Measurements from ENCODE around the gene GPRC5B.

GPRC5B gene

DNA sequence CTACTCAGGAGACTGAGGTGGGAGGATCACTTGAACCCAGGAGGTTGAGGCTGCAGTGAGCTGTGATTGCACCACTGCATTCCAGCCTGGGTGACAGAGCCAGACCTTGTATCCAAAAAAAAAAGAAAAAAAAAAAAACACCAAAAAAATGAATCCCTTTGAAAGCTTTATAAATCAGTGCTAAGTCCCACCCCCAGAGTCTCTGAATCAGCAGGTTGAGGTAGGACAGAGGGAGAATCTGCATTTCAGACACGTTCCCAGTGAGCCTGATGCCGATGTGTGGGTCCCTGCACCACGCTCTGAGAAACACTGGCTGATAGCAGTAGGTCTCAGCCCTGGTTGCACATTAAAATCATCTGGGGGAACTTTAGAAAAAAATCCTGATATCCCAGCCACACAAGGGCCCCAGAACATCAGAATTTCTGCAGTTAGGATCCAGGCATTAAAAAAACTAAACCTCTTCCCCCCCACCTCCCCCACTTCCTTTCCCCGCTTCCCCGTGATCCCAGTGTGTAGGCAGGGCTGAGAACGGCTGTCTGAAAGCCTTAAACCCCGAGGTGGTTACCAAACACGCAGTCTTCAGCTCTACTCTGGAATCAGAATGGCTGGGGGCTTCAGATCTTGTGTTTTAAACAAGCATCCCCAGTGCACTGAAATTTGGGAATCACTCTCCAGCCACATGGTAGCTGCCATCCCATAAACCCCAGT lies 27.3 kb upstream of the GPRC5B start:
- Histone ChIP-seq H3K36me3 (ENCODE audit: control insufficient read depth in 1 of 2, insufficient read depth in 2 of 2, low read length in 2 of 2) (no peaks in the 10 kb centered on the region), H3K4me3 (ENCODE audit: low read depth in 1 of 2, low read length in 2 of 2) (no peak overlapping the region), H3K27ac (ENCODE audit: low read length) (no peak overlapping the region), H3K4me1 (ENCODE audit: control insufficient read depth in 1 of 2, insufficient read depth in 2 of 2, low read length in 2 of 2) (no peaks in the 10 kb centered on the region), H3K27me3 (ENCODE audit: low read depth, low read length) (no peaks in the 10 kb centered on the region), H3K9me3 (ENCODE audit: control insufficient read depth in 1 of 2, low read length in 2 of 2) (no peaks in the 10 kb centered on the region)

- Histone ChIP-seq H3K4me1 (ENCODE audit: control insufficient read depth in 1 of 2, insufficient read depth in 2 of 2, low read length in 2 of 2) (no peaks in the 10 kb centered on the region), H3K27me3 (ENCODE audit: low read depth, low read length) (no peaks in the 10 kb centered on the region), H3K9me3 (ENCODE audit: control insufficient read depth in 1 of 2, low read length in 2 of 2) (no peaks in the 10 kb centered on the region), H3K36me3 (ENCODE audit: control insufficient read depth in 1 of 2, insufficient read depth in 2 of 2, low read length in 2 of 2) (no peaks in the 10 kb centered on the region), H3K4me3 (ENCODE audit: low read depth in 1 of 2, low read length in 2 of 2) (no peak overlapping the region), H3K27ac (ENCODE audit: low read length) (no peak overlapping the region)
These were observed 26.6 kb upstream of the GPRC5B start for GRCh38 chr16:19911204-19911603.

DNA sequence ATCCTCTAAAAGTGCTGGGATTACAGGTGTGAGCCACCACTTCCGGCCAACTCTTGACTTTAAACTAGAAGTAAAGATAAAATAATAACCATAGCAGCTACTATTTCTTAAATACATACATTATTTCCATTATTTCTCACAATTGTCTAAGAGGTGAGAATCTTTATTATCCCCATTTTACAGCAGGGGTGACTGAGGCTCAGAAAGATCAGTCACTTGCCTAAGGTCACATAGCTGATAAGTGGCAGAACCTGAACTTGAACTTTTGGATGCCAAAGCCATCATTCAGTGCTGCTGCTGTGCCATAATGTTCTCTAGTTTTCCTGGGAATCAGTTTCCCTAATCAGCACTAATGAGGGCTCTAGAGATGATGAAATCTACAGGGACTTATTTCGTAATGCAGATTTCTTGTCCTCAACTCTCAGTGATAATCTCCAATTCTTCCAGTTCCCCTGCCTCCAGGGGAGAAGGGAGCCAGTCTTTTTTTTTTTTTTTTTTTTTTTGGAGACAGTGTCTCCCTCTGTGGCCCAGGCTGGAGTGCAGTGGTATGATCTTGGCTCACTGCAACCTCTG lies 25.2 kb upstream of the GPRC5B start:
- H3K4me3 ChIP-seq (ENCODE audit: low read depth in 1 of 2, low read length in 2 of 2) = no peak overlapping the region
- H3K4me1 ChIP-seq (ENCODE audit: control insufficient read depth in 1 of 2, insufficient read depth in 2 of 2, low read length in 2 of 2) = no peaks in the 10 kb centered on the region
- H3K27me3 ChIP-seq (ENCODE audit: low read depth, low read length) = no peaks in the 10 kb centered on the region
- H3K36me3 ChIP-seq (ENCODE audit: control insufficient read depth in 1 of 2, insufficient read depth in 2 of 2, low read length in 2 of 2) = no peaks in the 10 kb centered on the region
- no peaks in the 10 kb centered on the region for H3K9me3 ChIP-seq (ENCODE audit: control insufficient read depth in 1 of 2, low read length in 2 of 2)
- H3K27ac ChIP-seq (ENCODE audit: low read length) = no peak overlapping the region

DNA sequence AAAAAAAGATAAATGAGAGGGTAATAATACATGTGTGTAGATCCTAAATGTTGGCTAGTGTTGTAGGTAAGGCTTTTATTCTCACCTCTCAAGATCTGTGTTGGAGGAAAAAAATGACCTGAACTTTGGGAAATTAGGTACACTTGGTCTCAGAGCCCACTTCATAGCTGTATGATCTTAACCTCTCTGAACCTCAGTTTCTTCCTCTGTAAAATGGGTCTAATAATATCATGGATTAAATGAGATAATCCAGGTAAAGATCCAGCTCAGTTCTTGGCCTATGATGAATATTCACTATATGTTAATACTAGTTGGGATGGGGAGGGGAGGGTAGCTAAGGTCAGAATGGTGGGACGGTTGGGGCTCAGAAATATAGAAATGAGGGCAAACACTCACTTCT lies 24.3 kb upstream of the GPRC5B start:
- Histone ChIP-seq H3K27ac (ENCODE audit: low read length) (no peak overlapping the region), H3K4me3 (ENCODE audit: low read depth in 1 of 2, low read length in 2 of 2) (no peak overlapping the region), H3K36me3 (ENCODE audit: control insufficient read depth in 1 of 2, insufficient read depth in 2 of 2, low read length in 2 of 2) (no peaks in the 10 kb centered on the region), H3K27me3 (ENCODE audit: low read depth, low read length) (no peaks in the 10 kb centered on the region), H3K4me1 (ENCODE audit: control insufficient read depth in 1 of 2, insufficient read depth in 2 of 2, low read length in 2 of 2) (no peaks in the 10 kb centered on the region), H3K9me3 (ENCODE audit: control insufficient read depth in 1 of 2, low read length in 2 of 2) (no peaks in the 10 kb centered on the region)

DNA sequence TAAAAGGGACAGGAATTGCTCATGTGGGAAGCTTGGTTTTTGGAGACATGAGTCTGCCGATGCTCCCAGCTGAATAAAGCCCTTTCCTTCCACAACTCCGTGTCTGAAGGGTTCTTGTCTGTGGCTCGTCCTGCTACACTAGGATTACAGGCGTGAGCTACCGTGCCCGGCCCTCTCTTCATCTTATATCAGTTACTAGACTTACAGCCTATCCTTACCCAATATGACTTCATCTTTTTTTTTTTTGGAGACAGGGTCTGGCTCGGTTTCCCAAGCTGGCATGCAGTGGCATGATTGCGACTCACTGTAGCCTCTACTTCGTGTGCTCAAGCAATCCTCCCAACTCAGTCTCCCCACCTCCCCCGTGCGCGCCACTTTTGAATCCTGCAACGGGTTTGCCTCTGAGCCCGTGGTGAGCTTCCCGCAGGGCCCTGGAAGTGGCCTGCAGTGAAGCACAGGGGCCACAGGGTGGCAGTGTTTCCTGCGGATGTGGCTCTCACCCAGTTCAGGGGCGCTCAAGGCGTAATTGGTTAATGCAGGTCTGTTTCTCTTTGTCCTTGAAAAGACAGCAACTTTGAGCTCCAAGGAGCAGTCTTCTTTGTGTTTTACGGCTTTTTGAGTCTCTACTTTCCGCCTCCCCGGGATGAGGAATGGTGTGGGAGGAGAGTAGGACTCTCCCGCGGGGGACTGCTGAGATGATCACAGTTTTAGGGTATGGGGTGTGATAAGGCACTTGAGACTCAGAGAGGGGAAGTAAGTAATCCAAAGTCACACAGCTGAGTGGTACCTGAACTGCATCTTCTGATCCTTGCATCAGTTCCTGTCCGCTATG lies 22.7 kb upstream of the GPRC5B start:
- Histone ChIP-seq H3K9me3 (ENCODE audit: control insufficient read depth in 1 of 2, low read length in 2 of 2) (no peaks in the 10 kb centered on the region), H3K36me3 (ENCODE audit: control insufficient read depth in 1 of 2, insufficient read depth in 2 of 2, low read length in 2 of 2) (no peaks in the 10 kb centered on the region), H3K27me3 (ENCODE audit: low read depth, low read length) (no peaks in the 10 kb centered on the region), H3K27ac (ENCODE audit: low read length) (no peak overlapping the region), H3K4me3 (ENCODE audit: low read depth in 1 of 2, low read length in 2 of 2) (peak overlapping the region in 1 of 2 donors; percentile 30), H3K4me1 (ENCODE audit: control insufficient read depth in 1 of 2, insufficient read depth in 2 of 2, low read length in 2 of 2) (no peaks in the 10 kb centered on the region)

DNA sequence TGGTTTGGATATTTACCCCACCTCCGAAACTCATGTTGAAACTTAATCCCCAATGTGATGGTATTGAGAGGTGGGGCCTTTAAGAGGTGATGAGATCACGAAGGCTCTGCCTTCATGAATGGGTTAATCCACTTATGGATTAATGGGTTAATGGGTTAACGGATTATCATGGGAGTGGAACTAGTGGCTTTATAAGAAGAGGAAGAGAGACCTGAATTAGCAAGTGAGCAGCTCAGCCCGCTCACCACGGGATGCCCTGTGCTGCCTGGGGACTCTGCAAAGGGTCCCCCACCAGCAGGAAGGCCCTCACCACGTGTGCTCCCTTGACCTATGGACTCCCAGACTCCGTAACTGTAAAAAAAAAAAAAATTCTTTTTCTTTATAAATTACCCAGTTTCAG lies 16.5 kb upstream of the GPRC5B start:
- H3K4me3 ChIP-seq (ENCODE audit: low read depth in 1 of 2, low read length in 2 of 2) = no peak overlapping the region
- no peaks in the 10 kb centered on the region for H3K4me1 ChIP-seq (ENCODE audit: control insufficient read depth in 1 of 2, insufficient read depth in 2 of 2, low read length in 2 of 2)
- H3K9me3 ChIP-seq (ENCODE audit: control insufficient read depth in 1 of 2, low read length in 2 of 2) = no peaks in the 10 kb centered on the region
- no peaks in the 10 kb centered on the region for H3K36me3 ChIP-seq (ENCODE audit: control insufficient read depth in 1 of 2, insufficient read depth in 2 of 2, low read length in 2 of 2)
- no peak overlapping the region for H3K27ac ChIP-seq (ENCODE audit: low read length)
- H3K27me3 ChIP-seq (ENCODE audit: low read depth, low read length) = no peaks in the 10 kb centered on the region

DNA sequence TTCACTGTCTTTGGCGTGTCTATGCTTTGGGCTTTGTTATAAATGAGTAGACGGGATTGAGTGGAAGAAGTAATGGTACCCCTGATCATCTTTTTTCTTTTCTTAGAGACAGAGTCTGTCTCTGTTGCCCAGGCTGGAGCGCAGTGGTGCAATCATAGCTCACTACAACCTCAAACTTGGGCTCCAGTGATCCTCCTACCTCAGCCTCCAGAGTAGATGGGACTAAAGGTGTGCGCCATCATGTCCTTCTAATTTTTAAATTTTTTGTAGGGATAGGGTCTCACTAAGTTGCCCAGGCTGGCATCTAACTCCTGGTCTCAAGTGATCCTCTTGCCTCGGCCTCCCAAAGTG lies 14.9 kb upstream of the GPRC5B start:
- no peaks in the 10 kb centered on the region for H3K36me3 ChIP-seq (ENCODE audit: control insufficient read depth in 1 of 2, insufficient read depth in 2 of 2, low read length in 2 of 2)
- no peaks in the 10 kb centered on the region for H3K4me1 ChIP-seq (ENCODE audit: control insufficient read depth in 1 of 2, insufficient read depth in 2 of 2, low read length in 2 of 2)
- H3K27me3 ChIP-seq (ENCODE audit: low read depth, low read length) = no peaks in the 10 kb centered on the region
- H3K9me3 ChIP-seq (ENCODE audit: control insufficient read depth in 1 of 2, low read length in 2 of 2) = no peaks in the 10 kb centered on the region
- H3K27ac ChIP-seq (ENCODE audit: low read length) = no peak overlapping the region
- H3K4me3 ChIP-seq (ENCODE audit: low read depth in 1 of 2, low read length in 2 of 2) = no peak overlapping the region

DNA sequence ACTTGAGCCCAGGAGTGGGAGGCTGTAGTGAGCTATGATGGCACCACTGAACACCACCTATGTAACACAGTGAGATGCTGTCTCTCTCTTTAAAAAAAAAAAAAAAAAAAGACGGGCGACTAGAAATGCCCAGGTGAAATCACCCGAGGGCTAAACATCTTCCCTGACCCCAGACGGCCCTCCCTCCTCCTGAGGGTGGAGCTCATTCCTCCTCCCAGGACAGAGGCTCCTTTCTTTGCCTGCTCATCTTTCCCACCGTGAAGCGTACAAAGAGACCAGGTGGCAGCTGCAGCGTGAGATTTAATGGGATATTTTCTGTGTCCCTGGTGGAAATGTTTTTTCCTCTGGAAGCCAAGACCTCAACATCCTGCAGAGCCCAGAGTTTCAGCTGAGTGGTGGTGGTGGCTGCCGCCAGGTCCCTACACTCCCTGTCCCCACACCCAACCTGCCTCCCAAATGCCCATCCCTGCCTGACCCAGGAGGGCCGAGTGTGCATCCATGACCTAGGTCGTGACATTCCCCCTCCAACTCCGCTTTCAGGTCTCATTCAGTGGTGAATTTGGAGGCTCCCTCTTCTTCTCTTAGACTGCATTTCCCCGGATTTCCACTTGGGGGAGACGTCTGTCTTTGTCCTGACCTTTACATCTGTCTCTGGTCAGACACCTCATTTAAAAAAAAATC lies 14.4 kb upstream of the GPRC5B start:
- Histone ChIP-seq H3K4me3 (ENCODE audit: low read depth in 1 of 2, low read length in 2 of 2) (no peak overlapping the region), H3K27ac (ENCODE audit: low read length) (no peak overlapping the region), H3K9me3 (ENCODE audit: control insufficient read depth in 1 of 2, low read length in 2 of 2) (no peaks in the 10 kb centered on the region), H3K4me1 (ENCODE audit: control insufficient read depth in 1 of 2, insufficient read depth in 2 of 2, low read length in 2 of 2) (no peaks in the 10 kb centered on the region), H3K36me3 (ENCODE audit: control insufficient read depth in 1 of 2, insufficient read depth in 2 of 2, low read length in 2 of 2) (no peaks in the 10 kb centered on the region), H3K27me3 (ENCODE audit: low read depth, low read length) (no peaks in the 10 kb centered on the region)

DNA sequence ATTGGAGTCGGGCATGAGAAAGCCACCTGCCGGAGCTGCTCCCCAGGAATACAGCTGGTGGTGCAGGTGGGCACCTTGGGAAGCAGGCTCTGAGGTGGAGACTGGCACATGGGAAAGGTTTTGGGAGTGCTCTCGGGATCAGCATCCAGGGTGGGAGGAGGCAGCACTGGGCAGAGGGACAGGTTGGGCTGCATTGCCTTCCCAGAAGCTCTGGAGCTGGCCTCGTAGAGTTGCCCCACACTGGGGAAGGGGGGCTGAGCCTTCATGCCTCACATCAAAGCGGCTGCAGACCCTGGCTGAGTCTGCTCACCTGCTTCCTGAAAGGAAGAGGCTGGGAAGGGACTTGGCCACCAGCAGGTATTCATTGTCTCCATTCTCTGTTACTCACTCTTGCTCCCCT lies 13.5 kb upstream of the GPRC5B start:
- Histone ChIP-seq H3K27me3 (ENCODE audit: low read depth, low read length) (no peaks in the 10 kb centered on the region), H3K4me3 (ENCODE audit: low read depth in 1 of 2, low read length in 2 of 2) (no peak overlapping the region), H3K9me3 (ENCODE audit: control insufficient read depth in 1 of 2, low read length in 2 of 2) (no peaks in the 10 kb centered on the region), H3K27ac (ENCODE audit: low read length) (no peak overlapping the region), H3K4me1 (ENCODE audit: control insufficient read depth in 1 of 2, insufficient read depth in 2 of 2, low read length in 2 of 2) (no peaks in the 10 kb centered on the region), H3K36me3 (ENCODE audit: control insufficient read depth in 1 of 2, insufficient read depth in 2 of 2, low read length in 2 of 2) (no peaks in the 10 kb centered on the region)

GRCh38 chr16:19896951-19897350 lies 12.3 kb upstream of the GPRC5B start:
- Histone ChIP-seq H3K4me1 (ENCODE audit: control insufficient read depth in 1 of 2, insufficient read depth in 2 of 2, low read length in 2 of 2) (no peaks in the 10 kb centered on the region), H3K9me3 (ENCODE audit: control insufficient read depth in 1 of 2, low read length in 2 of 2) (no peaks in the 10 kb centered on the region), H3K27me3 (ENCODE audit: low read depth, low read length) (no peaks in the 10 kb centered on the region), H3K4me3 (ENCODE audit: low read depth in 1 of 2, low read length in 2 of 2) (no peak overlapping the region), H3K27ac (ENCODE audit: low read length) (no peak overlapping the region), H3K36me3 (ENCODE audit: control insufficient read depth in 1 of 2, insufficient read depth in 2 of 2, low read length in 2 of 2) (no peaks in the 10 kb centered on the region)

DNA sequence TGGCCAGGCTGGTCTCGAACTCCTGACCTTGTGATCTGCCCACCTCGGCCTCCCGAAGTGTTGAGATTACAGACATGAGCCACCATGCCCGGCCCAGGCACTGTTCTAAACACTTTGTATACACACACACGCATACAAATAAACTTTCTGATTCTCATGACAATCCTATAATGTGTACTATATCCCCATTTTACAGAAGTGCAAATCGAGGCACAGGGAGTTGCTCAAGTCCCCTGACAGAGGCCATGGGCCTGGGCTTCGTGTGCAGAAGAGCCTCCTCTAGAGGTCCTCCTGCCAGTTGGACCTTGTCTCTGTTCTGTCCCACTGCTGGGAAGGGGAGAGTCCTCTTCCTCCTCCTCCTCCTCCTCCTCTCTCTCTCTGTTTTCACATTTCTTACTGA lies 9.9 kb upstream of the GPRC5B start:
- no peaks in the 10 kb centered on the region for H3K27me3 ChIP-seq (ENCODE audit: low read depth, low read length)
- no peak overlapping the region for H3K4me3 ChIP-seq (ENCODE audit: low read depth in 1 of 2, low read length in 2 of 2)
- H3K36me3 ChIP-seq (ENCODE audit: control insufficient read depth in 1 of 2, insufficient read depth in 2 of 2, low read length in 2 of 2) = no peaks in the 10 kb centered on the region
- no peaks in the 10 kb centered on the region for H3K9me3 ChIP-seq (ENCODE audit: control insufficient read depth in 1 of 2, low read length in 2 of 2)
- H3K27ac ChIP-seq (ENCODE audit: low read length) = no peak overlapping the region
- no peaks in the 10 kb centered on the region for H3K4me1 ChIP-seq (ENCODE audit: control insufficient read depth in 1 of 2, insufficient read depth in 2 of 2, low read length in 2 of 2)
